ENCODE results near the gene DHRS4. TPM values are rescaled to one million over a fixed set of nuclear protein-coding genes. Genes with fewer than 3 reads are reported as not detected.
A peak's percentile ranks its signal among the peaks of the same experiment; 100 is the strongest.

Gene DHRS4
- total and polyA plus RNA-seq, 2 of the 13 experiments (the other 11 are each of a cell fraction or from before 2014, with no cell fraction given) = 23.9 to 45.1 TPM

DNA sequence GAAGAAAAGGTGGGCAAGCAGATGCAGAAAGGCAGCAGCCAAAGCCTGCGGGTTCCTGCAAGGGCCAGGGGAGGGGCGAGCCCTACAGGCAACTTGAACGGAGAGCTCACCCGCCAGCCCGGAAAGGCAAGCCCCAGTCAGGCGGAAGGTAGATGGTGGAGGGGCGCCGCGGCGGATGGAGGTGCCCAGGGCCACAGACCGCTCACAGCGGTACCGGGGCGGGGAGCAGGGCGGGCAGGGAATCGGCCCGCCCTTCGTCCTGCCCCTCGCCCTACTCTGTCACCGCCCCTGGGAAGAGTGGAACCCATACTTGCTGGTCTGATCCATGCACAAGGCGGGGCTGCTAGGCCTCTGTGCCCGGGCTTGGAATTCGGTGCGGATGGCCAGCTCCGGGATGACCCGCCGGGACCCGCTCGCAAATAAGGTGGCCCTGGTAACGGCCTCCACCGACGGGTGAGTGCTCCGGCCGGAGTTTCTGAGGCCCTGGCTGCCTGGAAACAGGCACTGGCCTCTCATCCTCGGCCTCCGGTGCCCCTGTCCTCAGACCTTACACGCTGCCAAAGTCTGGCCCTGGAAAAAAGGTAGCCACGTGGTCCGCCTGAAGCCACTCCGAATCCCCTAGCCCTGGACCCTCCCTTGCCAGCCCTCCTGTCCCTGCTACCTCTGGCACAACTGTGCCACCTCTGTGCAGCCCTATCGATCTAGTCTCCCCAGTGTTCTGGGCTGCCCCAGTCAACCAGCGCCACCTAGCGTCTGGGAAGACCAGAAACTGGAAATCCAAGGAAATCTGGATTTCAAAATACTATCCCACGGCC is at the start of gene DHRS4 (continued):
- TF ChIP-seq, protein P1, sequence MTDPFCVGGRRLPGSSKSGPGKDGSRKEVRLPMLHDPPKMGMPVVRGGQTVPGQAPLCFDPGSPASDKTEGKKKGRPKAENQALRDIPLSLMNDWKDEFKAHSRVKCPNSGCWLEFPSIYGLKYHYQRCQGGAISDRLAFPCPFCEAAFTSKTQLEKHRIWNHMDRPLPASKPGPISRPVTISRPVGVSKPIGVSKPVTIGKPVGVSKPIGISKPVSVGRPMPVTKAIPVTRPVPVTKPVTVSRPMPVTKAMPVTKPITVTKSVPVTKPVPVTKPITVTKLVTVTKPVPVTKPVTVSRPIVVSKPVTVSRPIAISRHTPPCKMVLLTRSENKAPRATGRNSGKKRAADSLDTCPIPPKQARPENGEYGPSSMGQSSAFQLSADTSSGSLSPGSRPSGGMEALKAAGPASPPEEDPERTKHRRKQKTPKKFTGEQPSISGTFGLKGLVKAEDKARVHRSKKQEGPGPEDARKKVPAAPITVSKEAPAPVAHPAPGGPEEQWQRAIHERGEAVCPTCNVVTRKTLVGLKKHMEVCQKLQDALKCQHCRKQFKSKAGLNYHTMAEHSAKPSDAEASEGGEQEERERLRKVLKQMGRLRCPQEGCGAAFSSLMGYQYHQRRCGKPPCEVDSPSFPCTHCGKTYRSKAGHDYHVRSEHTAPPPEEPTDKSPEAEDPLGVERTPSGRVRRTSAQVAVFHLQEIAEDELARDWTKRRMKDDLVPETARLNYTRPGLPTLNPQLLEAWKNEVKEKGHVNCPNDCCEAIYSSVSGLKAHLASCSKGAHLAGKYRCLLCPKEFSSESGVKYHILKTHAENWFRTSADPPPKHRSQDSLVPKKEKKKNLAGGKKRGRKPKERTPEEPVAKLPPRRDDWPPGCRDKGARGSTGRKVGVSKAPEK (CRISPR knock-in tag; IDR thresholded peaks at IDR 0.05; ENCODE audit: borderline replicate concordance) = no peak
- TF ChIP-seq ZNF136 (CRISPR knock-in tag; IDR thresholded peaks at IDR 0.05; ENCODE audit: low read depth) = no peak; the same call in 1 of the 2 replicates
- peak; percentile 98 for TF ChIP-seq POGZ (CRISPR knock-in tag; IDR thresholded peaks at IDR 0.05)
- TF ChIP-seq, protein P2, sequence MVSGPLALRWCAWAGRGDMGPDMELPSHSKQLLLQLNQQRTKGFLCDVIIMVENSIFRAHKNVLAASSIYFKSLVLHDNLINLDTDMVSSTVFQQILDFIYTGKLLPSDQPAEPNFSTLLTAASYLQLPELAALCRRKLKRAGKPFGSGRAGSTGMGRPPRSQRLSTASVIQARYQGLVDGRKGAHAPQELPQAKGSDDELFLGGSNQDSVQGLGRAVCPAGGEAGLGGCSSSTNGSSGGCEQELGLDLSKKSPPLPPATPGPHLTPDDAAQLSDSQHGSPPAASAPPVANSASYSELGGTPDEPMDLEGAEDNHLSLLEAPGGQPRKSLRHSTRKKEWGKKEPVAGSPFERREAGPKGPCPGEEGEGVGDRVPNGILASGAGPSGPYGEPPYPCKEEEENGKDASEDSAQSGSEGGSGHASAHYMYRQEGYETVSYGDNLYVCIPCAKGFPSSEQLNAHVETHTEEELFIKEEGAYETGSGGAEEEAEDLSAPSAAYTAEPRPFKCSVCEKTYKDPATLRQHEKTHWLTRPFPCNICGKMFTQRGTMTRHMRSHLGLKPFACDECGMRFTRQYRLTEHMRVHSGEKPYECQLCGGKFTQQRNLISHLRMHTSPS (CRISPR knock-in tag; IDR thresholded peaks at IDR 0.05; ENCODE audit: low read depth) = peak; percentile 99
- peak; percentile 97 for TF ChIP-seq KDM5A (IDR thresholded peaks at IDR 0.05; ENCODE audit: borderline replicate concordance, low read length)
- TF ChIP-seq, protein P3, sequence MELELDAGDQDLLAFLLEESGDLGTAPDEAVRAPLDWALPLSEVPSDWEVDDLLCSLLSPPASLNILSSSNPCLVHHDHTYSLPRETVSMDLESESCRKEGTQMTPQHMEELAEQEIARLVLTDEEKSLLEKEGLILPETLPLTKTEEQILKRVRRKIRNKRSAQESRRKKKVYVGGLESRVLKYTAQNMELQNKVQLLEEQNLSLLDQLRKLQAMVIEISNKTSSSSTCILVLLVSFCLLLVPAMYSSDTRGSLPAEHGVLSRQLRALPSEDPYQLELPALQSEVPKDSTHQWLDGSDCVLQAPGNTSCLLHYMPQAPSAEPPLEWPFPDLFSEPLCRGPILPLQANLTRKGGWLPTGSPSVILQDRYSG (CRISPR knock-in tag; IDR thresholded peaks at IDR 0.05) = peak; percentile 46
- TF ChIP-seq, protein P4, sequence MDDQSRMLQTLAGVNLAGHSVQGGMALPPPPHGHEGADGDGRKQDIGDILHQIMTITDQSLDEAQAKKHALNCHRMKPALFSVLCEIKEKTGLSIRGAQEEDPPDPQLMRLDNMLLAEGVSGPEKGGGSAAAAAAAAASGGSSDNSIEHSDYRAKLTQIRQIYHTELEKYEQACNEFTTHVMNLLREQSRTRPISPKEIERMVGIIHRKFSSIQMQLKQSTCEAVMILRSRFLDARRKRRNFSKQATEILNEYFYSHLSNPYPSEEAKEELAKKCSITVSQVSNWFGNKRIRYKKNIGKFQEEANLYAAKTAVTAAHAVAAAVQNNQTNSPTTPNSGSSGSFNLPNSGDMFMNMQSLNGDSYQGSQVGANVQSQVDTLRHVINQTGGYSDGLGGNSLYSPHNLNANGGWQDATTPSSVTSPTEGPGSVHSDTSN (CRISPR knock-in tag; IDR thresholded peaks at IDR 0.05; ENCODE audit: borderline replicate concordance) = peak; percentile 82
- peak; percentile 48; the same call in 1 of the 2 replicates for TF ChIP-seq NAIF1 (CRISPR knock-in tag; IDR thresholded peaks at IDR 0.05; ENCODE audit: borderline replicate concordance)
- TF ChIP-seq SOX13 (IDR thresholded peaks at IDR 0.05) = peak; percentile 66
- TF ChIP-seq SOX13 (CRISPR knock-in tag; conservative IDR thresholded peaks at IDR 0.05 in 1 of 2, IDR thresholded peaks at IDR 0.05 in 1 of 2) = peak in 1 of 2 experiments; percentile 52; a peak in 1 of 4 replicates
- no peak; the same call in 1 of the 2 replicates for TF ChIP-seq MTA3 (CRISPR knock-in tag; IDR thresholded peaks at IDR 0.05)
- TF ChIP-seq ZNF180 (CRISPR knock-in tag; IDR thresholded peaks at IDR 0.05; ENCODE audit: borderline replicate concordance, low read depth) = peak; percentile 96; the same call in 1 of the 2 replicates
- TF ChIP-seq, protein P5, sequence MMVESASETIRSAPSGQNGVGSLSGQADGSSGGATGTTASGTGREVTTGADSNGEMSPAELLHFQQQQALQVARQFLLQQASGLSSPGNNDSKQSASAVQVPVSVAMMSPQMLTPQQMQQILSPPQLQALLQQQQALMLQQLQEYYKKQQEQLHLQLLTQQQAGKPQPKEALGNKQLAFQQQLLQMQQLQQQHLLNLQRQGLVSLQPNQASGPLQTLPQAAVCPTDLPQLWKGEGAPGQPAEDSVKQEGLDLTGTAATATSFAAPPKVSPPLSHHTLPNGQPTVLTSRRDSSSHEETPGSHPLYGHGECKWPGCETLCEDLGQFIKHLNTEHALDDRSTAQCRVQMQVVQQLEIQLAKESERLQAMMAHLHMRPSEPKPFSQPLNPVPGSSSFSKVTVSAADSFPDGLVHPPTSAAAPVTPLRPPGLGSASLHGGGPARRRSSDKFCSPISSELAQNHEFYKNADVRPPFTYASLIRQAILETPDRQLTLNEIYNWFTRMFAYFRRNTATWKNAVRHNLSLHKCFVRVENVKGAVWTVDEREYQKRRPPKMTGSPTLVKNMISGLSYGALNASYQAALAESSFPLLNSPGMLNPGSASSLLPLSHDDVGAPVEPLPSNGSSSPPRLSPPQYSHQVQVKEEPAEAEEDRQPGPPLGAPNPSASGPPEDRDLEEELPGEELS (CRISPR knock-in tag; IDR thresholded peaks at IDR 0.05) = peak; percentile 69
- TF ChIP-seq ZNF296 (CRISPR knock-in tag; conservative IDR thresholded peaks at IDR 0.05) = peak; percentile 98
- peak; percentile 93 for TF ChIP-seq ZIK1 (CRISPR knock-in tag; IDR thresholded peaks at IDR 0.05; ENCODE audit: borderline replicate concordance, low read depth)
- TF ChIP-seq EP300 (IDR thresholded peaks at IDR 0.05; ENCODE audit: low read depth in 2 of 2, low read length in 2 of 2) = peak; percentile 6 to 60; a peak in 3 of 4 replicates
- peak; percentile 83 for TF ChIP-seq EP300 (CRISPR knock-in tag; IDR thresholded peaks at IDR 0.05; ENCODE audit: borderline replicate concordance)
- no peak for TF ChIP-seq IKZF1 (IDR thresholded peaks at IDR 0.05)
- peak; percentile 89; the same call in 1 of the 2 replicates for TF ChIP-seq ARNTL (CRISPR knock-in tag; IDR thresholded peaks at IDR 0.05)
